H9 (cell line): Measurements from ENCODE around the gene KRT71. TPM values are rescaled to one million over a fixed set of nuclear protein-coding genes. Genes with fewer than 3 reads are reported as not detected.

ENCODE experiments used
- DNase-seq: peaks from one replicate; pipeline ENCODE4 v3.0.0-alpha.2; 2017
- H2AFZ ChIP-seq: one replicate; pipeline ENCODE4 v1.6.1; 2013; ENCODE audit warnings: mild to moderate bottlenecking, low read length, control low read depth, moderate library complexity
- H2AK5ac ChIP-seq: 2 replicates; pipeline ENCODE4 v1.6.1; 2013; ENCODE audit warnings: low read length, control low read depth, mixed read lengths; ENCODE audit not compliant: insufficient read length
- H2BK120ac ChIP-seq: one replicate; pipeline ENCODE4 v1.6.1; 2013; ENCODE audit warnings: low read depth, mild to moderate bottlenecking, low read length, control low read depth, inconsistent platforms; ENCODE audit not compliant: poor library complexity, severe bottlenecking
- H2BK12ac ChIP-seq: 2 replicates; pipeline ENCODE4 v1.6.1; 2013; ENCODE audit warnings: low read length, control low read depth, mixed read lengths, low read depth; ENCODE audit not compliant: insufficient read length
- H2BK15ac ChIP-seq: 2 replicates; pipeline ENCODE4 v1.6.1; 2013; ENCODE audit warnings: low read depth, low read length, control low read depth
- H2BK20ac ChIP-seq: one replicate; pipeline ENCODE4 v1.6.1; 2013; ENCODE audit warnings: low read depth, mild to moderate bottlenecking, low read length, control low read depth, inconsistent platforms; ENCODE audit not compliant: poor library complexity, severe bottlenecking
- H2BK5ac ChIP-seq: 2 replicates; pipeline ENCODE4 v1.6.1; 2013; ENCODE audit warnings: low read length, control low read depth, mixed read lengths; ENCODE audit not compliant: insufficient read length
- H3K14ac ChIP-seq: 2 replicates; pipeline ENCODE4 v1.6.1; 2013; ENCODE audit warnings: low read length, control low read depth; ENCODE audit not compliant: insufficient read depth
- H3K18ac ChIP-seq: 2 replicates; pipeline ENCODE4 v1.6.1; 2013; ENCODE audit warnings: low read depth, mild to moderate bottlenecking, mixed read lengths, low read length, control low read depth; ENCODE audit not compliant: insufficient read length
- H3K23ac ChIP-seq: 2 replicates; pipeline ENCODE4 v1.6.1; 2013; ENCODE audit warnings: low read length, control low read depth, mixed read lengths, low read depth; ENCODE audit not compliant: insufficient read length
- H3K23me2 ChIP-seq: 2 replicates; pipeline ENCODE4 v1.6.1; 2013; ENCODE audit warnings: low read depth, mild to moderate bottlenecking, mixed read lengths, low read length, control low read depth; ENCODE audit not compliant: insufficient read length, poor library complexity, severe bottlenecking
- H3K27ac ChIP-seq: 2 replicates; pipeline ENCODE4 v1.5.1; 2013; ENCODE audit warnings: low read length, control low read depth, mixed read lengths, low read depth; ENCODE audit not compliant: insufficient read length
- H3K27me3 ChIP-seq: 2 replicates; pipeline ENCODE4 v1.6.1; 2013; ENCODE audit warnings: low read length, control low read depth, inconsistent platforms; ENCODE audit not compliant: insufficient read depth
- H3K4ac ChIP-seq: 2 replicates; pipeline ENCODE4 v1.6.1; 2013; ENCODE audit warnings: low read depth, mild to moderate bottlenecking, control low read depth, inconsistent platforms, low read length, moderate library complexity
- H3K4me1 ChIP-seq: 2 replicates; pipeline ENCODE4 v1.6.1; 2013; ENCODE audit warnings: low read length, control low read depth, inconsistent platforms; ENCODE audit not compliant: insufficient read depth
- H3K4me2 ChIP-seq: 2 replicates; pipeline ENCODE4 v1.6.1; 2013; ENCODE audit warnings: low read length, control low read depth, mixed read lengths; ENCODE audit not compliant: insufficient read length, insufficient read depth
- H3K56ac ChIP-seq: 2 replicates; pipeline ENCODE4 v1.6.1; 2013; ENCODE audit warnings: low read depth, mild to moderate bottlenecking, mixed read lengths, low read length, control low read depth; ENCODE audit not compliant: insufficient read length
- H3K79me1 ChIP-seq: 2 replicates; pipeline ENCODE4 v1.6.1; 2013; ENCODE audit warnings: low read depth, mild to moderate bottlenecking, moderate library complexity, low read length, control low read depth, inconsistent platforms; ENCODE audit not compliant: insufficient read depth, poor library complexity, severe bottlenecking
- H3K79me2 ChIP-seq: 2 replicates; pipeline ENCODE4 v1.6.1; 2013; ENCODE audit warnings: low read length, control low read depth, inconsistent platforms; ENCODE audit not compliant: insufficient read depth
- H3K9ac ChIP-seq: 2 replicates; pipeline ENCODE4 v1.6.1; 2013; ENCODE audit warnings: low read length, control low read depth, mixed read lengths; ENCODE audit not compliant: insufficient read length; ENCODE audit errors: extremely low read depth
- H3K9me3 ChIP-seq: one replicate; pipeline ENCODE4 v1.6.1; 2013; ENCODE audit warnings: low read depth, low read length, inconsistent platforms; ENCODE audit not compliant: control insufficient read depth
- H3T11ph ChIP-seq: one replicate; pipeline ENCODE4 v1.6.1; 2013; ENCODE audit warnings: mild to moderate bottlenecking, low read length, control low read depth, inconsistent platforms
- H4K20me1 ChIP-seq: one replicate; pipeline ENCODE4 v1.6.1; 2013; ENCODE audit not compliant: control insufficient read depth, insufficient read length, insufficient read depth
- H4K5ac ChIP-seq: 2 replicates; pipeline ENCODE4 v1.6.1; 2013; ENCODE audit warnings: low read depth, mild to moderate bottlenecking, mixed read lengths, low read length, control low read depth; ENCODE audit not compliant: insufficient read length
- H4K8ac ChIP-seq: replicated peaks from 2 replicates; pipeline ENCODE4 v1.6.1; 2013; ENCODE audit warnings: low read length, control low read depth, mixed read lengths, low read depth; ENCODE audit not compliant: insufficient read length
- H4K91ac ChIP-seq: 2 replicates; pipeline ENCODE4 v1.6.1; 2013; ENCODE audit warnings: low read depth, mild to moderate bottlenecking, moderate library complexity, mixed read lengths, low read length, control low read depth; ENCODE audit not compliant: insufficient read length
- H3K27ac Mint-ChIP-seq, 3 experiments: 2 replicates in 2 of 3; 3 replicates in 1 of 3; pipeline ENCODE4 v1.8.0; 2020 to 2021; ENCODE audit warnings: mixed read lengths in 3 of 3, mild to moderate bottlenecking in 1 of 3, moderate library complexity in 1 of 3
- H3K27me3 Mint-ChIP-seq: 2 replicates; pipeline ENCODE4 v1.8.0; 2021; ENCODE audit warnings: low read depth, mild to moderate bottlenecking, moderate library complexity, mixed read lengths
- H3K36me3 Mint-ChIP-seq, 3 experiments: 2 replicates in 2 of 3; 3 replicates in 1 of 3; pipeline ENCODE4 v1.8.0; 2020 to 2021; ENCODE audit warnings: low read depth in 3 of 3, mixed read lengths in 3 of 3; ENCODE audit not compliant: insufficient read depth in 1 of 3
- H3K4me1 Mint-ChIP-seq, 2 experiments: 2 replicates each; pipeline ENCODE4 v1.8.0; 2020; ENCODE audit warnings: mixed read lengths in 2 of 2
- H3K4me3 Mint-ChIP-seq, 2 experiments: 2 replicates in 1 of 2; 3 replicates in 1 of 2; pipeline ENCODE4 v1.8.0; 2020 to 2021; ENCODE audit warnings: mild to moderate bottlenecking in 2 of 2, mixed read lengths in 2 of 2, moderate library complexity in 1 of 2
- H3K9me3 Mint-ChIP-seq, 2 experiments: 2 replicates in 1 of 2; 3 replicates in 1 of 2; pipeline ENCODE4 v1.8.0; 2020; ENCODE audit warnings: mild to moderate bottlenecking in 2 of 2, mixed read lengths in 2 of 2, moderate library complexity in 1 of 2
- WGBS: extraction: QIAGEN DNeasy Blood & Tissue Kit; methylation state at CpG from one replicate; pipeline ENCODE4 v1.1.7; 2013; ENCODE audit warnings: missing lambda C conversion rate, low lambda C conversion rate, mixed read lengths; ENCODE audit not compliant: insufficient read length; ENCODE audit errors: extremely low coverage; 5-methylcytosine and 5-hydroxymethylcytosine counted together
- total RNA-seq: library from RNA; stranded (reverse); gene quantifications from 2 replicates; pipeline ENCODE4 v1.2.1, GENCODE V29; 2021
- TF ChIP-seq, protein P1 (sequence below): fragments of 200-600 bp; sonication (generic); conservative IDR thresholded peaks from 3 replicates; pipeline ENCODE4 v1.8.0; 2021; ENCODE audit warnings: antibody characterized with exemption, mild to moderate bottlenecking

The KRT71 gene
- total RNA-seq, 1 experiment from 2014 or later: not detected

- H2BK12ac ChIP-seq: no peak overlapping the region
- H4K20me1 ChIP-seq: no peaks in the 10 kb centered on the region
- no peak overlapping the region for H2AFZ ChIP-seq
- TF ChIP-seq, protein P1, sequence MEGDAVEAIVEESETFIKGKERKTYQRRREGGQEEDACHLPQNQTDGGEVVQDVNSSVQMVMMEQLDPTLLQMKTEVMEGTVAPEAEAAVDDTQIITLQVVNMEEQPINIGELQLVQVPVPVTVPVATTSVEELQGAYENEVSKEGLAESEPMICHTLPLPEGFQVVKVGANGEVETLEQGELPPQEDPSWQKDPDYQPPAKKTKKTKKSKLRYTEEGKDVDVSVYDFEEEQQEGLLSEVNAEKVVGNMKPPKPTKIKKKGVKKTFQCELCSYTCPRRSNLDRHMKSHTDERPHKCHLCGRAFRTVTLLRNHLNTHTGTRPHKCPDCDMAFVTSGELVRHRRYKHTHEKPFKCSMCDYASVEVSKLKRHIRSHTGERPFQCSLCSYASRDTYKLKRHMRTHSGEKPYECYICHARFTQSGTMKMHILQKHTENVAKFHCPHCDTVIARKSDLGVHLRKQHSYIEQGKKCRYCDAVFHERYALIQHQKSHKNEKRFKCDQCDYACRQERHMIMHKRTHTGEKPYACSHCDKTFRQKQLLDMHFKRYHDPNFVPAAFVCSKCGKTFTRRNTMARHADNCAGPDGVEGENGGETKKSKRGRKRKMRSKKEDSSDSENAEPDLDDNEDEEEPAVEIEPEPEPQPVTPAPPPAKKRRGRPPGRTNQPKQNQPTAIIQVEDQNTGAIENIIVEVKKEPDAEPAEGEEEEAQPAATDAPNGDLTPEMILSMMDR: no peak
- no peak overlapping the region for H2BK5ac ChIP-seq
- no peak overlapping the region for H3K18ac ChIP-seq
- H2BK20ac ChIP-seq: no peak overlapping the region
- H4K91ac ChIP-seq: no peak overlapping the region
- no peak overlapping the region for H3K4me2 ChIP-seq
- no peak for DNase-seq
- H3K27me3 ChIP-seq: no peaks in the 10 kb centered on the region
- H3K14ac ChIP-seq: peak overlapping the region; percentile 43; the same call in 1 of the 2 replicates
- Mint-ChIP-seq H3K27ac (no peak overlapping the region), H3K4me3 (no peak overlapping the region), H3K4me1 (peaks cover 10 to 12% of the 10 kb centered on the region in 2 experiments), H3K36me3 (no peaks in the 10 kb centered on the region), H3K9me3 (no peaks in the 10 kb centered on the region), H3K27me3 (peaks cover 5% of the 10 kb centered on the region)
- no peaks in the 10 kb centered on the region for H3K23me2 ChIP-seq
- no peaks in the 10 kb centered on the region for H3K79me2 ChIP-seq
- no peak overlapping the region for H2AK5ac ChIP-seq
- no peaks in the 10 kb centered on the region for H3K4me1 ChIP-seq
- H3K27ac ChIP-seq: no peak overlapping the region
- H4K8ac ChIP-seq: no peak overlapping the region
- H3T11ph ChIP-seq: no peak overlapping the region
- no peak overlapping the region for H3K56ac ChIP-seq
- WGBS: no CpG with 5 or more reads among the region's 10 CpGs
- H3K4ac ChIP-seq: no peak overlapping the region
- no peak overlapping the region for H3K23ac ChIP-seq
- H2BK120ac ChIP-seq: no peak overlapping the region
- H4K5ac ChIP-seq: no peak overlapping the region
- no peaks in the 10 kb centered on the region for H3K9me3 ChIP-seq
- no peak overlapping the region for H3K9ac ChIP-seq
- no peaks in the 10 kb centered on the region for H3K79me1 ChIP-seq
- H2BK15ac ChIP-seq: no peak overlapping the region
These were observed 26.8 kb upstream of the KRT71 start for GRCh38 chr12:52579468-52580465.
